Calu3 (cell line): Measurements from ENCODE around the gene RPL35A. TPM values are rescaled to one million over a fixed set of nuclear protein-coding genes. Genes with fewer than 3 reads are reported as not detected.
"Not testable (repeated sequence)": the region's sequence is repeated elsewhere in the genome, so short reads cannot be mapped to it uniquely, and the experiment has no call there.

Experiments used
- BruUV-seq: library from RNA; stranded (reverse); fragments of 400-500 nt; replicated peaks from 2 replicates; lab custom pipeline; 2021; lab: Mats Ljungman, UMichigan
- CTCF ChIA-PET: fragments of 300-600 bp; sonication (Branson Sonifier 250); formaldehyde crosslinking; loops from one replicate; lab custom pipeline; 2022; ENCODE audit warnings: antibody characterized with exemption; lab: Charles Lee
- DNase-seq: peaks from one replicate; pipeline ENCODE4 v3.0.0; 2022
- H3K27ac Mint-ChIP-seq: one replicate; pipeline ENCODE4 v1.8.0; 2022; ENCODE audit warnings: mixed read lengths; ENCODE audit not compliant: unreplicated experiment
- H3K27me3 Mint-ChIP-seq: one replicate; pipeline ENCODE4 v1.8.0; 2022; ENCODE audit warnings: mixed read lengths; ENCODE audit not compliant: unreplicated experiment
- H3K36me3 Mint-ChIP-seq: one replicate; pipeline ENCODE4 v1.8.0; 2022; ENCODE audit warnings: mild to moderate bottlenecking, moderate library complexity, mixed read lengths; ENCODE audit not compliant: insufficient read depth, unreplicated experiment
- H3K4me1 Mint-ChIP-seq: one replicate; pipeline ENCODE4 v1.8.0; 2022; ENCODE audit warnings: mild to moderate bottlenecking, low read depth, mixed read lengths; ENCODE audit not compliant: unreplicated experiment
- H3K4me3 Mint-ChIP-seq: one replicate; pipeline ENCODE4 v1.8.0; 2022; ENCODE audit warnings: mild to moderate bottlenecking, low read depth, moderate library complexity, mixed read lengths; ENCODE audit not compliant: unreplicated experiment
- H3K9me3 Mint-ChIP-seq: one replicate; pipeline ENCODE4 v1.8.0; 2022; ENCODE audit warnings: low read depth, mixed read lengths; ENCODE audit not compliant: unreplicated experiment
- intact Hi-C: fragments of 100-400 bp; cut with micrococcal nuclease; formaldehyde crosslinking; loops from one replicate; pipeline ENCODE4 v1.10.0; 2022; ENCODE audit not compliant: unreplicated experiment
- total RNA-seq: library from RNA; stranded (reverse); gene quantifications from 2 replicates; pipeline ENCODE4 v1.2.3, GENCODE V29; 2022
- TF ChIP-seq, protein P1 (sequence below): fragments of 200-600 bp; IDR thresholded peaks from one replicate; pipeline ENCODE4 v1.8.0; 2022; ENCODE audit warnings: antibody characterized with exemption; ENCODE audit not compliant: unreplicated experiment

The RPL35A gene
- total RNA-seq, 1 experiment from 2014 or later: 711 TPM

DNA sequence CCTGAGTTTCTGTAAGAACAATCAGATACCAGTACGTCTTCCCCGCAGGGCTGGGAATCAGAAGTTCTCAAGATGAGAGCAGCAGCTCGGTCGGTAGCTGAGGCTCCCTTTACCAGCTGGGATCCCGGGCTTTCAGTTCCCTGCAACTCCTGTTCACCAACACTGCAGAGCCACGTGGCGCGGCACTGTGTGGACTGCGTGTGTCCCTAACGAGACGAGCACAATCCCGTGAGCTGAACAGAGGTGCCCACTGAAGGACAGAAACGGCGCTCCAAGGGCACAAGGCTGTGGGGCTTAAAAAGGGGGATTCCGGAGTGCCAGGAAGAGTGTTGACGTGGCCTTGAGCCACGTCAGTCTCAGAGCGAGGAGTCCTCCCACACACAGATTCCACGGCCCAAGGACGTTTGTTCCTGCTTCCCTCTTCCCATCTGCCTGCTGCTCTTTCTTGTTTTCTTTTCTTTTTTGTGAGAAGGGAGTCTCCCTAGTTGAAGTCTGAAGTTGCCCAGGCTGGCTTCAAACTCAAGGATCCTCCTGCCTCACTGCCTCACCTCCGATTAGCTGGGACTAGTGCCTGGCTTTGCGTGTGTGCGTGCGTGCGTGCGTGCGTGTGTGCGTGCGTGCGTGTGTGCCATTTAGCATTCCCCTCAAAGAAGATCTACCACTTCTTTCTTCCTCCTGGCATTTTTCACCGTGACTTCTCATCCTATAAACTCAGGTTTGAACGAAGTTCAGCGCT lies 37.1 kb upstream of the RPL35A start:
- Mint-ChIP-seq H3K27ac (no peak overlapping the region), H3K36me3 (no peaks in the 10 kb centered on the region), H3K27me3 (no peaks in the 10 kb centered on the region), H3K9me3 (peaks cover 3% of the 10 kb centered on the region), H3K4me3 (no peak overlapping the region), H3K4me1 (no peaks in the 10 kb centered on the region)
- BruUV-seq: no TSS peak
- DNase-seq: no peak
- intact Hi-C loops: no loop called here
- TF ChIP-seq, protein P1, sequence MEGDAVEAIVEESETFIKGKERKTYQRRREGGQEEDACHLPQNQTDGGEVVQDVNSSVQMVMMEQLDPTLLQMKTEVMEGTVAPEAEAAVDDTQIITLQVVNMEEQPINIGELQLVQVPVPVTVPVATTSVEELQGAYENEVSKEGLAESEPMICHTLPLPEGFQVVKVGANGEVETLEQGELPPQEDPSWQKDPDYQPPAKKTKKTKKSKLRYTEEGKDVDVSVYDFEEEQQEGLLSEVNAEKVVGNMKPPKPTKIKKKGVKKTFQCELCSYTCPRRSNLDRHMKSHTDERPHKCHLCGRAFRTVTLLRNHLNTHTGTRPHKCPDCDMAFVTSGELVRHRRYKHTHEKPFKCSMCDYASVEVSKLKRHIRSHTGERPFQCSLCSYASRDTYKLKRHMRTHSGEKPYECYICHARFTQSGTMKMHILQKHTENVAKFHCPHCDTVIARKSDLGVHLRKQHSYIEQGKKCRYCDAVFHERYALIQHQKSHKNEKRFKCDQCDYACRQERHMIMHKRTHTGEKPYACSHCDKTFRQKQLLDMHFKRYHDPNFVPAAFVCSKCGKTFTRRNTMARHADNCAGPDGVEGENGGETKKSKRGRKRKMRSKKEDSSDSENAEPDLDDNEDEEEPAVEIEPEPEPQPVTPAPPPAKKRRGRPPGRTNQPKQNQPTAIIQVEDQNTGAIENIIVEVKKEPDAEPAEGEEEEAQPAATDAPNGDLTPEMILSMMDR: no peak
- CTCF ChIA-PET: no interaction called here

DNA sequence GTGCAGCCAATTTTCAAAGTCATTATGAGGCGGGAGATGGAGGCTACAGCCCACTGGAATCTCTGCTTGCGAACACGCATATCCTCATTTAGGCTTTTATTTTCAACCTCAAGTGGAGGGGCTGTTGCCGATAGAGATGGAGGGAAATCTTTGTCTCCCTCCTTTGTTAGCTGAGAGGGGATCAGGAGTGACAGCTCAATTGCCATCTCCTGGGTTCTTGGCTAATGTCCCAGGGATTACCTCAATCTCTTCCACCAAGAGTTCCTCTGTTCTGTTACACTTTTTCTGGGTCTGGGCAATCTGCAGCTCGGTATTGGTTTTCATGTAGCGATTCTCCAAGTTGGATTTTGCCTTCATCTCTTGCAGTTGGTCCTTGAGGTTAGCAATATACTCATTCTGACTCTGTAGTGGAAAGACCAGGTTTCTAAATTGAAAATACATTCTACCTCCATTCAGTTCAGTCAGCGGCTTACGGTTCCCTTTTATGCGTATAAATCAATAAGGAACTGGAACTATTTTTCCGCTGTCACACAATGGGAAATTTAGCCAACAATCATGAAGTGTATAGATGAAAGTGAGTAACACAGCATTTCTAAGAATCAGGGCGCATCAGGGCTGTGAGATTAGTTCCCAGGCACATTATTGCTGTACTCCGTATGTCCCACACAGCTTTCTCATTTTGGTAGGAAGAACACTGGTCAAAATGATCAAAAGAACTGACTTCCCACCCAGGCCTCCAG lies 36.2 kb upstream of the RPL35A start:
- intact Hi-C loops: no loop called here
- no peak overlapping the region for H3K4me3 Mint-ChIP-seq
- H3K27ac Mint-ChIP-seq: no peak overlapping the region
- CTCF ChIA-PET: no interaction called here
- peaks cover 3% of the 10 kb centered on the region for H3K9me3 Mint-ChIP-seq
- no TSS peak for BruUV-seq
- no peaks in the 10 kb centered on the region for H3K27me3 Mint-ChIP-seq
- no peak for DNase-seq
- no peaks in the 10 kb centered on the region for H3K4me1 Mint-ChIP-seq
- TF ChIP-seq, protein P1: no peak
- H3K36me3 Mint-ChIP-seq: no peaks in the 10 kb centered on the region

DNA sequence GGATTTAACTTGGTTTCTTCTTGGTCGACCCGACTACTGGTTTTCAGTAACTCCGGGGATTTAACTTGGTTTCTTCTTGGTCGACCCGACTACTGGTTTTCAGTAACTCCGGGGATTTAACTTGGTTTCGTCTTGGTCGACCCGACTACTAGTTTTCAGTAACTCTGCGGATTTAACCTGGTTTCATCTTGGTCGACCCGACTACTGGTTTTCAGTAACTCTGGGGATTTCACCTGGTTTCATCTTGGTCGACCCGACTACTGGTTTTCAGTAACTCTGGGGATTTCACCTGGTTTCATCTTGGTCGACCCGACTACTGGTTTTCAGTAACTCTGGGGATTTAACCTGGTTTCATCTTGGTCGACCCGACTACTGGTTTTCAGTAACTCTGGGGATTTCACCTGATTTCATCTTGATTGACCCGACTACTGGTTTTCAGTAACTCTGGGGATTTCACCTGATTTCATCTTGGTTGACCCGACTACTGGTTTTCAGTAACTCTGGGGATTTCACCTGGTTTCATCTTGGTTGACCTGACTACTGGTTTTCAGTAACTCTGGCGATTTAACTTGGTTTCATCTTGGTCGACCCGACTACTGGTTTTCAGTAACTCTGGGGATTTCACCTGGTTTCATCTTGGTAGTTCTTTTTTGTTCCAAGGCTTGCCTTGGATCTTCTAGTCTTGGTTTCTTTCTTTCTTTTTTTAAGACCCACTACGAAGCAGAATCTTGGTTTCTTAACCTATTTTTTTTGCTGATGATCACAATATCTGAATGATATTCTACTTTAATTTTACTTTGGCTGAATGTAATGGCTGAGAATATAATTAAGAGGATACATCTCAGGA lies 28.3 kb upstream of the RPL35A start:
- H3K9me3 Mint-ChIP-seq, BruUV-seq, H3K4me1 Mint-ChIP-seq, H3K27ac Mint-ChIP-seq, H3K36me3 Mint-ChIP-seq, DNase-seq, intact Hi-C loops, H3K4me3 Mint-ChIP-seq, CTCF ChIA-PET, H3K27me3 Mint-ChIP-seq: not testable (repeated sequence)

DNA sequence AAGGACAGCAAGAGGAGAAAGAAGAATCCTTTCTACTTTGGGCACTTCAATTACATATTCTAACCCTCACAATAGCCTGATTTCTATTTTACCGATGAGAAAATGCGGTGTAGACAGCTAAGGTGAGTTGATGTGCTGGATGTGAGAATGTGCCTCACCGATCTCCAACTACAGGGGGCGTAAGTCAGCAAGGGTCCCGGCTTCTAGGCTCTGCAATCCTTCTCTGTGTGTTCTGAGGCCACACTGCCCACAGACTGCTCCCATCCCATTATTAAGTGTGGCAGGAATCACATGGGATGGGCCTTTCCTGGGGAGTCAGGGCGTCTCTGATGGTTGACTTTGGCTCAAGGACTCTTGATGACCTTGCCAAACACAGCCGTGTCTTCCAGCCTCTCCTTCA lies 23.6 kb upstream of the RPL35A start:
- DNase-seq: no peak
- Mint-ChIP-seq H3K9me3 (no peaks in the 10 kb centered on the region), H3K4me1 (no peaks in the 10 kb centered on the region), H3K4me3 (no peak overlapping the region), H3K27ac (no peak overlapping the region), H3K36me3 (no peaks in the 10 kb centered on the region), H3K27me3 (no peaks in the 10 kb centered on the region)
- CTCF ChIA-PET: no interaction called here
- no TSS peak for BruUV-seq
- TF ChIP-seq, protein P1: no peak
- intact Hi-C loops: no loop called here

DNA sequence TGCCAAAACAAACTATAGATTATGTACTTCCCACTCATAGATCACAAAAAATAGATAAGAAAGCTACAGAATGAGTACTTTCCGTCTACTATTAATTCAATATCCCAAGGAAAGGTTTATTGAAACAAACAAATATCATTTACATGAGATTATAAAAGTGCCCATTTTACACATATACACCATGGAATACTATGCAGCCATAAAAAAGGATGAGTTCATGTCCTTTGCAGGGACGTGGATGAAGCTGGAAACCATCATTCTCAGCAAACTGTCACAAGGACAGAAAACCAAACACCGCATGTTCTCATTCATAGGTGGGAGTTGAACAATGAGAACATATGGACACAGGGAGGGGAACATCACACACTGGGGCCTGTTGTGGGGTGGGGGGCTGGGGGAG lies 22.4 kb upstream of the RPL35A start:
- H3K27ac Mint-ChIP-seq, H3K36me3 Mint-ChIP-seq, BruUV-seq, DNase-seq, intact Hi-C loops, H3K4me3 Mint-ChIP-seq, H3K9me3 Mint-ChIP-seq, CTCF ChIA-PET, H3K4me1 Mint-ChIP-seq, H3K27me3 Mint-ChIP-seq: not testable (repeated sequence)
